SK-N-SH (cell line): Measurements from ENCODE around the gene LAMP5. TPM values are rescaled to one million over a fixed set of nuclear protein-coding genes. Genes with fewer than 3 reads are reported as not detected.

Experiments used
- CTCF ChIA-PET: fragments of 300-600, 350-600 bp; formaldehyde crosslinking; extraction: SDS; loops from one replicate; lab custom pipeline; 2021; lab: Yijun Ruan, JAX
- POLR2A ChIA-PET: fragments of 350-600 bp; sonication (Branson Sonifier 250); formaldehyde crosslinking; extraction: SDS; loops from one replicate; lab custom pipeline; 2020; ENCODE audit warnings: antibody characterized with exemption, inconsistent platforms; lab: Yijun Ruan, JAX
- DNase-seq: peaks from one replicate; pipeline ENCODE4 v3.0.0; 2012
- H2AFZ ChIP-seq: fragments of 200-600 bp; sonication (generic); 2 replicates; pipeline ENCODE4 v1.8.1; 2016; ENCODE audit warnings: antibody characterized with exemption, mild to moderate bottlenecking, low read depth
- H3F3A ChIP-seq: fragments of 200-600 bp; sonication (generic); replicated peaks from 2 replicates; pipeline ENCODE3; 2016; ENCODE audit warnings: antibody characterized with exemption, mild to moderate bottlenecking; ENCODE audit not compliant: insufficient read depth
- H3K27ac ChIP-seq, 2 experiments: fragments of 200-500 bp in 1 of 2; fragments of 200-600 bp in 1 of 2; sonication (Bioruptor generic) in 1 of 2; sonication (generic), shearing (Covaris generic) in 1 of 2; 2 replicates each; pipeline versions ENCODE4 v1.5.1 to v1.6.1; 2014 to 2016; ENCODE audit warnings: low read depth in 2 of 2, inconsistent platforms in 1 of 2, low read length in 1 of 2, mild to moderate bottlenecking in 1 of 2, mixed read lengths in 1 of 2
- H3K27me3 ChIP-seq: fragments of 200-600 bp; sonication (generic), shearing (Covaris generic); 2 replicates; pipeline ENCODE4 v1.6.1; 2016; ENCODE audit warnings: mixed run types; ENCODE audit not compliant: insufficient read depth
- H3K36me3 ChIP-seq, 2 experiments: fragments of 200-500 bp in 1 of 2; fragments of 200-600 bp in 1 of 2; sonication (Bioruptor generic) in 1 of 2; sonication (generic) in 1 of 2; replicated peaks in 1 of 2; 2 replicates each; pipeline versions ENCODE3 to v1.5.1; 2014 to 2016; ENCODE audit warnings: low read length in 1 of 2, mild to moderate bottlenecking in 1 of 2; ENCODE audit not compliant: insufficient read depth in 2 of 2, control insufficient read depth in 1 of 2
- H3K4me1 ChIP-seq, 2 experiments: fragments of 200-500 bp in 1 of 2; fragments of 200-600 bp in 1 of 2; sonication (Bioruptor generic) in 1 of 2; sonication (generic), shearing (Covaris generic) in 1 of 2; 2 replicates each; pipeline versions ENCODE4 v1.5.1 to v1.6.1; 2014 to 2016; ENCODE audit warnings: low read depth in 1 of 2, low read length in 1 of 2, mixed run types in 1 of 2; ENCODE audit not compliant: insufficient read depth in 2 of 2, control insufficient read depth in 1 of 2
- H3K4me2 ChIP-seq: fragments of 200-600 bp; sonication (generic), shearing (Covaris generic); 2 replicates; pipeline ENCODE4 v1.6.1; 2017; ENCODE audit warnings: mixed run types
- H3K4me3 ChIP-seq, 2 experiments: fragments of 200-500 bp in 1 of 2; fragments of 200-600 bp in 1 of 2; sonication (Bioruptor generic) in 1 of 2; sonication (generic), shearing (Covaris generic) in 1 of 2; 2 replicates each; pipeline versions ENCODE4 v1.5.1 to v1.8.1; 2014 to 2016; ENCODE audit warnings: low read depth in 2 of 2, inconsistent platforms in 1 of 2, low read length in 1 of 2, mild to moderate bottlenecking in 1 of 2, mixed read lengths in 1 of 2, moderate library complexity in 1 of 2
- H3K79me2 ChIP-seq: fragments of 200-600 bp; sonication (generic); 2 replicates; pipeline ENCODE4 v1.8.1; 2017; ENCODE audit warnings: mild to moderate bottlenecking; ENCODE audit not compliant: insufficient read depth
- H3K9ac ChIP-seq: fragments of 200-600 bp; sonication (generic); 2 replicates; pipeline ENCODE4 v1.6.1; 2017; ENCODE audit warnings: mixed run types
- H3K9me2 ChIP-seq: fragments of 200-600 bp; sonication (generic); 2 replicates; pipeline ENCODE4 v1.6.1; 2017; ENCODE audit warnings: mixed run types
- H3K9me3 ChIP-seq: fragments of 200-600 bp; sonication (generic); 2 replicates; pipeline ENCODE4 v1.6.1; 2017; ENCODE audit warnings: mixed run types, mild to moderate bottlenecking, moderate library complexity
- H4K20me1 ChIP-seq: fragments of 200-600 bp; sonication (generic); 2 replicates; pipeline ENCODE4 v1.6.1; 2017; ENCODE audit warnings: mild to moderate bottlenecking, mixed run types; ENCODE audit not compliant: insufficient read depth
- CHD2 ChIP-seq: fragments of 150-350 bp; IDR thresholded peaks from 2 replicates; pipeline ENCODE4 v1.6.1; 2018; ENCODE audit warnings: low read length; ENCODE audit not compliant: partially characterized antibody
- FOXM1 ChIP-seq: IDR thresholded peaks from 2 replicates; pipeline ENCODE4 v1.4.0; 2012; ENCODE audit warnings: low read depth, mild to moderate bottlenecking
- GABPA ChIP-seq: IDR thresholded peaks from 2 replicates; pipeline ENCODE4 v1.4.0; 2012; ENCODE audit warnings: low read depth, mild to moderate bottlenecking
- GATA2 ChIP-seq: sonication (generic); formaldehyde crosslinking; IDR thresholded peaks from 2 replicates; pipeline ENCODE4 v1.5.0; 2020; ENCODE audit warnings: mild to moderate bottlenecking, missing genetic modification reagents
- IRF3 ChIP-seq: fragments of 150-350 bp; IDR thresholded peaks from 2 replicates; pipeline ENCODE4 v1.6.1; 2016; ENCODE audit warnings: mild to moderate bottlenecking, low read depth, low read length
- MXI1 ChIP-seq: IDR thresholded peaks from 2 replicates; pipeline ENCODE4 v1.6.1; 2012; ENCODE audit warnings: mild to moderate bottlenecking, low read depth, low read length, improper control_type of control experiment
- RFX5 ChIP-seq: IDR thresholded peaks from 2 replicates; pipeline ENCODE4 v1.6.1; 2012; ENCODE audit warnings: mild to moderate bottlenecking, improper control_type of control experiment, low read length
- SIN3A ChIP-seq: IDR thresholded peaks from 2 replicates; pipeline ENCODE4 v1.6.1; 2012; ENCODE audit warnings: low read depth, mild to moderate bottlenecking, low read length, moderate library complexity, borderline replicate concordance
- SMC3 ChIP-seq: IDR thresholded peaks from 2 replicates; pipeline ENCODE4 v1.6.1; 2012; ENCODE audit warnings: low read depth, low read length, improper control_type of control experiment
- TCF12 ChIP-seq: IDR thresholded peaks from 2 replicates; pipeline ENCODE4 v1.4.0; 2012
- YY1 ChIP-seq: IDR thresholded peaks from 2 replicates; pipeline ENCODE4 v1.4.0; 2012; ENCODE audit warnings: low read depth, mild to moderate bottlenecking
- ZBTB33 ChIP-seq: IDR thresholded peaks from 2 replicates; pipeline ENCODE4 v1.4.0; 2012; ENCODE audit warnings: low read depth, borderline replicate concordance
- WGBS: methylation state at CpG from one replicate; pipeline ENCODE4 v1.1.6; 2017; ENCODE audit warnings: low lambda C conversion rate; 5-methylcytosine and 5-hydroxymethylcytosine counted together
- polyA plus RNA-seq, 3 experiments: library from polyadenylated mRNA; depleted of rRNA; stranded (reverse); fragments of >200 nt; gene quantifications; 2 replicates each; pipeline ENCODE4 v1.2.3, GENCODE V29; 2012
- TF ChIP-seq, protein P1 (sequence below): IDR thresholded peaks from 2 replicates; pipeline ENCODE4 v1.4.0; 2012; ENCODE audit warnings: low read depth, borderline replicate concordance
- TF ChIP-seq, protein P2 (sequence below): IDR thresholded peaks from 2 replicates; pipeline ENCODE4 v1.4.0; 2012; ENCODE audit warnings: low read depth

Gene LAMP5
- polyA plus RNA-seq, 1 of the 3 experiments (the other 2 are of a cell fraction), result 4.8 TPM

DNA sequence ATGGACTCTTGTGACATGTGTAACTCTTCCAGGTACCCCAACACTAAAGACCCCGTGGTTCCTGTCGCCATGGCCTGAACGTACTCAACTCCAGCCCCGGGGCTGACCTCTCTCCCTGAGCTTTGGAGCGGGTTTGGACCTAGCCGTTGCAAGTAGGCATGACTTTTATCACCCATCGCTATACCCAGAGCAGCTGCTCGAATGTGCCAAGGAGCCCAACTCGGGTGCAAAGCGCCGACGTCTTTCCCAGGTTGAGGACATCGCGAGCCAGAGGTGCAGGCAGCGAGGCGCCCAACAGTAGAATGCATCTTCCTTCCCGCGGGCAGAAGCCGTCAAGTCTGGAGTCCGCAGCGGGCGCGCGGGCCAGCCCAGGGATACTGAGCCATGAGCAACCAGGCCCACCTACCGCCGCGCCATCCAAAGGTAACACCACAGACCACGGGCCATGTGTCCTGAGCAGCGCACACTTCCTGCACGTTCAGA lies 5.7 kb upstream of the LAMP5 start:
- H4K20me1 ChIP-seq, result no peaks in the 10 kb centered on the region
- ChIA-PET CTCF (interaction anchor here (1.3 kb wide), 1 partner anchor 101 kb away, joined by 4 read pairs; no protein-coding TSS in a partner anchor), POLR2A (no interaction called here)
- no peak overlapping the region for H3K4me3 ChIP-seq
- no peak for DNase-seq
- peaks cover 0 to under 1% of the 10 kb centered on the region in 2 experiments; a peak in 1 of 4 replicates for H3K4me1 ChIP-seq
- 88% methylated on average over 24 of the region's 30 CpGs for WGBS
- H3F3A ChIP-seq, result no peaks in the 10 kb centered on the region
- H3K36me3 ChIP-seq, result no peaks in the 10 kb centered on the region
- H3K27me3 ChIP-seq, result no peaks in the 10 kb centered on the region
- H3K9me2 ChIP-seq, result no peaks in the 10 kb centered on the region
- H3K79me2 ChIP-seq, result no peaks in the 10 kb centered on the region
- H2AFZ ChIP-seq, result no peak overlapping the region
- no peak overlapping the region for H3K27ac ChIP-seq
- no peak overlapping the region for H3K4me2 ChIP-seq
- no peak overlapping the region for H3K9ac ChIP-seq
- TF ChIP-seq RFX5 (no peak), TCF12 (no peak), YY1 (no peak), FOXM1 (no peak), ZBTB33 (no peak)
- TF ChIP-seq, protein P1, sequence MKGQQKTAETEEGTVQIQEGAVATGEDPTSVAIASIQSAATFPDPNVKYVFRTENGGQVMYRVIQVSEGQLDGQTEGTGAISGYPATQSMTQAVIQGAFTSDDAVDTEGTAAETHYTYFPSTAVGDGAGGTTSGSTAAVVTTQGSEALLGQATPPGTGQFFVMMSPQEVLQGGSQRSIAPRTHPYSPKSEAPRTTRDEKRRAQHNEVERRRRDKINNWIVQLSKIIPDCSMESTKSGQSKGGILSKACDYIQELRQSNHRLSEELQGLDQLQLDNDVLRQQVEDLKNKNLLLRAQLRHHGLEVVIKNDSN, result no peak
- TF ChIP-seq, all 33 proteins: peak for 0
- H3K9me3 ChIP-seq, result no peaks in the 10 kb centered on the region

DNA sequence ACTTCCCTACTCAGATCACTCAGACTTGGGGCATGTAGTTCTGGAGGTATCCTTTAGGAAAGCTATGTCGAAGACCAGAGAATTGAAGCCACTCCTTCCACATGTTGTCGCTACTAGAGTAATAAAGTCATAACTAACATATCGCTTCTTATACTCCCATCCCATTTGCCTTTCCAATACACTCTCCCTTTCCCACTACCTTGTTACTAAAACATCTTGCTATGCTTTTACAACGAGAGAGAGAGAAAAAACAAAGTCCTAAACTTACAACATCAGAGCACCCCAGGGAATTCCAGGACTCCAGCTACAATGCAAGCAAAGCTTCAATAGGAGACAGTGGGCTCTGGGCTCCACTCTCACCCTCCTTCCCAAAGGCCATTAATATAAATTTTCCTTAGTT lies 5.1 kb upstream of the LAMP5 start:
- no peak for TF ChIP-seq SIN3A
- no peak for TF ChIP-seq IRF3
- TF ChIP-seq FOXM1, result no peak
- no peak for TF ChIP-seq CHD2
- no peak for TF ChIP-seq ZBTB33
- TF ChIP-seq, protein P2, sequence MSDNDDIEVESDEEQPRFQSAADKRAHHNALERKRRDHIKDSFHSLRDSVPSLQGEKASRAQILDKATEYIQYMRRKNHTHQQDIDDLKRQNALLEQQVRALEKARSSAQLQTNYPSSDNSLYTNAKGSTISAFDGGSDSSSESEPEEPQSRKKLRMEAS, result no peak
- no peak for TF ChIP-seq SMC3
- no peak for TF ChIP-seq GABPA
- no peak for TF ChIP-seq TCF12
- no peak for TF ChIP-seq YY1
- no peak for TF ChIP-seq MXI1
- no peak for TF ChIP-seq GATA2 (CRISPR knock-in tag)
- TF ChIP-seq RFX5, result no peak
- Histone ChIP-seq H3K4me3 (no peak overlapping the region), H3K79me2 (no peaks in the 10 kb centered on the region), H3K9ac (no peak overlapping the region), H3K4me1 (peaks cover 0 to 5% of the 10 kb centered on the region in 2 experiments; a peak in 2 of 4 replicates), H3K9me2 (no peaks in the 10 kb centered on the region), H3K27ac (no peak overlapping the region), H3F3A (no peaks in the 10 kb centered on the region), H2AFZ (no peak overlapping the region), H3K9me3 (no peaks in the 10 kb centered on the region), H3K27me3 (no peaks in the 10 kb centered on the region; the same call in 1 of the 2 replicates), H3K36me3 (no peaks in the 10 kb centered on the region), H4K20me1 (no peaks in the 10 kb centered on the region), H3K4me2 (no peak overlapping the region)
- POLR2A ChIA-PET, result no interaction called here
- CTCF ChIA-PET, result no interaction called here
- WGBS, result 77% methylated on average over 4 of the region's 4 CpGs
- DNase-seq, result no peak
